NB4 (cell line): ENCODE measurements around the gene MYCL.

Source experiments
- DNase-seq: peaks from one replicate; pipeline ENCODE4 v3.0.0; 2010; ENCODE audit warnings: low read depth
- H3K4me3 ChIP-seq: one replicate; pipeline ENCODE4 v1.5.1; 2011; ENCODE audit warnings: mild to moderate bottlenecking, low read depth, low read length, moderate library complexity
- CTCF ChIP-seq: IDR thresholded peaks from one replicate; pipeline ENCODE4 v1.5.1; 2012; ENCODE audit warnings: low read depth, low read length
- MAX ChIP-seq: IDR thresholded peaks from 2 replicates; pipeline ENCODE4 v1.6.1; 2011; ENCODE audit warnings: low read depth, low read length
- MYC ChIP-seq: IDR thresholded peaks from 2 replicates; pipeline ENCODE4 v1.6.1; 2011; ENCODE audit warnings: low read depth, low read length
- POLR2A ChIP-seq: IDR thresholded peaks from 2 replicates; pipeline ENCODE4 v1.6.1; 2011; ENCODE audit warnings: mild to moderate bottlenecking; ENCODE audit not compliant: insufficient read length; ENCODE audit errors: extremely low read depth

The MYCL gene

GRCh38 chr1:39886757-39887231 is 14.9 kb downstream of the MYCL start:
- DNase-seq: no peak
- H3K4me3 ChIP-seq: no peak overlapping the region
- no peak for TF ChIP-seq MYC
- no peak for TF ChIP-seq MAX
- TF ChIP-seq POLR2A: no peak
- TF ChIP-seq CTCF: no peak

GRCh38 chr1:39885516-39885915 is 16.2 kb downstream of the MYCL start:
- DNase-seq: no peak
- TF ChIP-seq MAX (no peak), MYC (no peak), CTCF (no peak), POLR2A (no peak)
- H3K4me3 ChIP-seq: no peak overlapping the region

- TF ChIP-seq MYC (no peak), MAX (no peak), POLR2A (no peak), CTCF (no peak)
- peak overlapping the region; percentile 67 for H3K4me3 ChIP-seq
- no peak for DNase-seq
These were observed 19.6 kb downstream of the MYCL start for GRCh38 chr1:39882152-39882551.

- DNase-seq: no peak
- no peak overlapping the region for H3K4me3 ChIP-seq
- TF ChIP-seq MYC (no peak), MAX (no peak), POLR2A (no peak), CTCF (no peak)
These were observed 23.4 kb downstream of the MYCL start for GRCh38 chr1:39877980-39878956.

- H3K4me3 ChIP-seq: no peak overlapping the region
- no peak for TF ChIP-seq MYC
- TF ChIP-seq POLR2A: no peak
- no peak for TF ChIP-seq MAX
- no peak for TF ChIP-seq CTCF
- no peak for DNase-seq
These were observed 24.4 kb downstream of the MYCL start for GRCh38 chr1:39877231-39877778.
